ENCODE data around the gene MCF2L2. TPM values are rescaled to one million over a fixed set of nuclear protein-coding genes. Genes with fewer than 3 reads are reported as not detected.
"Not testable (repeated sequence)": the region's sequence is repeated elsewhere in the genome, so short reads cannot be mapped to it uniquely, and the experiment has no call there.

The MCF2L2 gene
- total RNA-seq, 3 donors from 2014 or later (not counting 1 experiment from before 2014, with no cell fraction given) = 2.2 to 4.9 (median 2.7) TPM

GRCh38 chr3:183466575-183466974 lies 38.2 kb upstream of the MCF2L2 start:
- H3K27ac Mint-ChIP-seq = no peak overlapping the region
- Histone ChIP-seq H3K4me3 (ENCODE audit: low read length) (no peak overlapping the region), H3K27ac (ENCODE audit: low read length) (no peak overlapping the region), H3K4me1 (ENCODE audit: control insufficient read depth, insufficient read depth, low read length) (peaks cover 3% of the 10 kb centered on the region), H3K9me3 (ENCODE audit: control insufficient read depth, insufficient read depth, low read length) (no peaks in the 10 kb centered on the region), H3K27me3 (ENCODE audit: control insufficient read depth, insufficient read depth, low read length) (no peaks in the 10 kb centered on the region), H3K36me3 (ENCODE audit: control insufficient read depth, insufficient read depth, low read length) (no peaks in the 10 kb centered on the region)
- no peaks in the 10 kb centered on the region for H3K36me3 Mint-ChIP-seq
- TF ChIP-seq CTCF (IDR thresholded peaks at IDR 0.05) = no peak
- DNase-seq (no peak), ATAC-seq (no peak)
- no peaks in the 10 kb centered on the region for H3K9me3 Mint-ChIP-seq
- 95% methylated on average over 3 of the region's 3 CpGs for WGBS (ENCODE audit: insufficient coverage)
- intact Hi-C loops (cut with micrococcal nuclease) = no loop called here
- H3K4me1 Mint-ChIP-seq = peaks cover 5 to 6% of the 10 kb centered on the region in 2 donors
- no peak overlapping the region for H3K4me3 Mint-ChIP-seq
- H3K27me3 Mint-ChIP-seq (ENCODE audit: low read depth in 2 of 2) = peaks cover 3 to 6% of the 10 kb centered on the region in 2 donors

GRCh38 chr3:183465710-183466109 lies 37.3 kb upstream of the MCF2L2 start:
- H3K9me3 ChIP-seq (ENCODE audit: control insufficient read depth, insufficient read depth, low read length); H3K9me3 Mint-ChIP-seq; H3K36me3 Mint-ChIP-seq; H3K4me1 ChIP-seq (ENCODE audit: control insufficient read depth, insufficient read depth, low read length); intact Hi-C loops (cut with micrococcal nuclease); H3K36me3 ChIP-seq (ENCODE audit: control insufficient read depth, insufficient read depth, low read length); H3K4me3 ChIP-seq (ENCODE audit: low read length); DNase-seq; H3K27me3 Mint-ChIP-seq (ENCODE audit: low read depth in 2 of 2); H3K4me1 Mint-ChIP-seq; H3K27ac Mint-ChIP-seq; H3K27ac ChIP-seq (ENCODE audit: low read length); ATAC-seq; H3K27me3 ChIP-seq (ENCODE audit: control insufficient read depth, insufficient read depth, low read length); H3K4me3 Mint-ChIP-seq: not testable (repeated sequence)
- 93% methylated on average over 12 of the region's 13 CpGs for WGBS (ENCODE audit: insufficient coverage)

- WGBS (ENCODE audit: insufficient coverage) = 86% methylated on average over 2 of the region's 2 CpGs
- Mint-ChIP-seq H3K27ac (no peak overlapping the region), H3K4me1 (peaks cover 5% of the 10 kb centered on the region in 2 donors), H3K27me3 (ENCODE audit: low read depth in 2 of 2) (peaks cover 3 to 6% of the 10 kb centered on the region in 2 donors), H3K36me3 (no peaks in the 10 kb centered on the region), H3K4me3 (no peak overlapping the region), H3K9me3 (no peaks in the 10 kb centered on the region)
- ATAC-seq (no peak), DNase-seq (no peak)
- no peaks in the 10 kb centered on the region for H3K36me3 ChIP-seq (ENCODE audit: control insufficient read depth, insufficient read depth, low read length)
- H3K27me3 ChIP-seq (ENCODE audit: control insufficient read depth, insufficient read depth, low read length) = no peaks in the 10 kb centered on the region
- TF ChIP-seq CTCF (IDR thresholded peaks at IDR 0.05) = no peak
- intact Hi-C loops (cut with micrococcal nuclease) = no loop called here
- peaks cover 1% of the 10 kb centered on the region for H3K4me1 ChIP-seq (ENCODE audit: control insufficient read depth, insufficient read depth, low read length)
- H3K4me3 ChIP-seq (ENCODE audit: low read length) = no peak overlapping the region
- H3K9me3 ChIP-seq (ENCODE audit: control insufficient read depth, insufficient read depth, low read length) = no peaks in the 10 kb centered on the region
- no peak overlapping the region for H3K27ac ChIP-seq (ENCODE audit: low read length)
These were observed 36.1 kb upstream of the MCF2L2 start for GRCh38 chr3:183464480-183464879.

- H3K36me3 Mint-ChIP-seq = no peaks in the 10 kb centered on the region
- no peaks in the 10 kb centered on the region for H3K9me3 Mint-ChIP-seq
- no peak overlapping the region for H3K27ac Mint-ChIP-seq
- no peaks in the 10 kb centered on the region for H3K4me1 ChIP-seq (ENCODE audit: control insufficient read depth, insufficient read depth, low read length)
- no peak for DNase-seq
- no peaks in the 10 kb centered on the region for H3K27me3 Mint-ChIP-seq (ENCODE audit: low read depth in 2 of 2)
- H3K27me3 ChIP-seq (ENCODE audit: control insufficient read depth, insufficient read depth, low read length) = no peaks in the 10 kb centered on the region
- H3K4me3 ChIP-seq (ENCODE audit: low read length) = no peak overlapping the region
- no peaks in the 10 kb centered on the region for H3K9me3 ChIP-seq (ENCODE audit: control insufficient read depth, insufficient read depth, low read length)
- H3K27ac ChIP-seq (ENCODE audit: low read length) = no peak overlapping the region
- no peak for TF ChIP-seq CTCF (IDR thresholded peaks at IDR 0.05)
- ATAC-seq = no peak
- H3K4me3 Mint-ChIP-seq = no peak overlapping the region
- H3K36me3 ChIP-seq (ENCODE audit: control insufficient read depth, insufficient read depth, low read length) = peaks cover under 1% of the 10 kb centered on the region
- 81% methylated on average over 6 of the region's 7 CpGs for WGBS (ENCODE audit: insufficient coverage)
- H3K4me1 Mint-ChIP-seq = no peaks in the 10 kb centered on the region
- intact Hi-C loops (cut with micrococcal nuclease) = no loop called here
These were observed 31.9 kb upstream of the MCF2L2 start for GRCh38 chr3:183460081-183461055.

Measured in natural killer cell (primary cell).